WTC11 (cell line): ENCODE results near the gene SCPEP1. TPM values are rescaled to one million over a fixed set of nuclear protein-coding genes. Genes with fewer than 3 reads are reported as not detected.
"Not testable (repeated sequence)": the region's sequence is repeated elsewhere in the genome, so short reads cannot be mapped to it uniquely, and the experiment has no call there.

Experiments used
- ATAC-seq: fragments of 200-7000 bp; cut with Tn5 transposase; 2 replicates; pipeline ENCODE4 v1.10.0; 2021; ENCODE audit warnings: mild to moderate bottlenecking, moderate library complexity
- CTCF ChIA-PET: fragments of 300-600 bp; sonication (Branson Sonifier 250); formaldehyde crosslinking; loops from one replicate; lab custom pipeline; 2021; ENCODE audit warnings: antibody characterized with exemption; lab: Charles Lee
- POLR2A ChIA-PET: fragments of 350-600 bp; sonication (Branson Sonifier 250); formaldehyde crosslinking; loops from one replicate; lab custom pipeline; 2021; ENCODE audit warnings: antibody characterized with exemption; lab: Charles Lee
- DNase-seq: peaks from one replicate; pipeline ENCODE4 v3.0.0; 2021; ENCODE audit warnings: low spot score
- H3K27ac Mint-ChIP-seq: 2 replicates; pipeline ENCODE4 v1.8.0; 2021; ENCODE audit warnings: mixed read lengths
- H3K27me3 Mint-ChIP-seq: 2 replicates; pipeline ENCODE4 v1.8.0; 2021; ENCODE audit warnings: low read depth, mild to moderate bottlenecking, moderate library complexity, mixed read lengths
- H3K36me3 Mint-ChIP-seq: 2 replicates; pipeline ENCODE4 v1.8.0; 2021; ENCODE audit warnings: mixed read lengths
- H3K4me1 Mint-ChIP-seq: 2 replicates; pipeline ENCODE4 v1.8.0; 2022; ENCODE audit warnings: mixed read lengths
- H3K4me3 Mint-ChIP-seq: 2 replicates; pipeline ENCODE4 v1.8.0; 2021; ENCODE audit warnings: mild to moderate bottlenecking, moderate library complexity, mixed read lengths
- H3K9me3 Mint-ChIP-seq: 2 replicates; pipeline ENCODE4 v1.8.0; 2021; ENCODE audit warnings: mixed read lengths
- CREM ChIP-seq: sonication (generic); formaldehyde crosslinking; IDR thresholded peaks from 2 replicates; pipeline ENCODE4 v1.8.1; 2022; ENCODE audit warnings: mild to moderate bottlenecking, missing genetic modification reagents, moderate library complexity
- ETV6 ChIP-seq: sonication (generic); formaldehyde crosslinking; IDR thresholded peaks from 2 replicates; pipeline ENCODE4 v1.8.1; 2022; ENCODE audit warnings: mild to moderate bottlenecking, missing genetic modification reagents
- FOXP1 ChIP-seq: sonication (generic); formaldehyde crosslinking; IDR thresholded peaks from 2 replicates; pipeline ENCODE4 v1.8.0; 2022; ENCODE audit warnings: missing genetic modification reagents, mild to moderate bottlenecking, moderate library complexity, borderline replicate concordance
- GRHL2 ChIP-seq: fragments of 250-450 bp; sonication (Bioruptor Pico); IDR thresholded peaks from 2 replicates; pipeline ENCODE4 v1.8.0; 2022; ENCODE audit warnings: mild to moderate bottlenecking, moderate library complexity; ENCODE audit not compliant: insufficient replicate concordance, severe bottlenecking
- GTF2I ChIP-seq: fragments of 250-450 bp; sonication (Bioruptor Pico); conservative IDR thresholded peaks from 2 replicates; pipeline ENCODE4 v1.4.0; 2021; ENCODE audit warnings: mild to moderate bottlenecking
- KAT7 ChIP-seq: sonication (generic); formaldehyde crosslinking; IDR thresholded peaks from 2 replicates; pipeline ENCODE4 v1.8.1; 2023; ENCODE audit warnings: missing genetic modification reagents, mild to moderate bottlenecking, borderline replicate concordance
- MYBL2 ChIP-seq: sonication (generic); formaldehyde crosslinking; IDR thresholded peaks from 2 replicates; pipeline ENCODE4 v1.8.1; 2023; ENCODE audit warnings: mild to moderate bottlenecking, moderate library complexity, missing genetic modification reagents
- NFATC4 ChIP-seq: fragments of 250-450 bp; sonication (Bioruptor Pico); IDR thresholded peaks from 2 replicates; pipeline ENCODE4 v1.9.0; 2021; ENCODE audit warnings: mild to moderate bottlenecking
- NR1H2 ChIP-seq: sonication (generic); formaldehyde crosslinking; IDR thresholded peaks from 2 replicates; pipeline ENCODE4 v1.9.0; 2021; ENCODE audit warnings: mild to moderate bottlenecking, moderate library complexity, missing genetic modification reagents
- NR3C1 ChIP-seq: sonication (generic); formaldehyde crosslinking; conservative IDR thresholded peaks from 2 replicates; pipeline ENCODE4 v1.8.1; 2023; ENCODE audit warnings: low read depth, mild to moderate bottlenecking, missing genetic modification reagents
- OVOL2 ChIP-seq: fragments of 250-450 bp; sonication (Bioruptor Pico); IDR thresholded peaks from 2 replicates; pipeline ENCODE4 v1.9.0; 2021; ENCODE audit warnings: mild to moderate bottlenecking, borderline replicate concordance
- RELA ChIP-seq: sonication (generic); formaldehyde crosslinking; IDR thresholded peaks from 2 replicates; pipeline ENCODE4 v1.8.1; 2022; ENCODE audit warnings: missing genetic modification reagents, mild to moderate bottlenecking, borderline replicate concordance
- SMAD3 ChIP-seq: sonication (generic); formaldehyde crosslinking; IDR thresholded peaks from 2 replicates; pipeline ENCODE4 v1.8.0; 2022; ENCODE audit warnings: missing genetic modification reagents, mild to moderate bottlenecking, borderline replicate concordance
- SP1 ChIP-seq: sonication (generic); formaldehyde crosslinking; conservative IDR thresholded peaks from 2 replicates; pipeline ENCODE4 v1.8.1; 2022; ENCODE audit warnings: missing genetic modification reagents
- TP53 ChIP-seq: sonication (generic); formaldehyde crosslinking; IDR thresholded peaks from 2 replicates; pipeline ENCODE4 v1.8.1; 2023; ENCODE audit warnings: mild to moderate bottlenecking, missing genetic modification reagents
- USF1 ChIP-seq: sonication (generic); formaldehyde crosslinking; IDR thresholded peaks from 2 replicates; pipeline ENCODE4 v1.8.0; 2022; ENCODE audit warnings: mild to moderate bottlenecking, missing genetic modification reagents
- ZBTB21 ChIP-seq: sonication (generic); formaldehyde crosslinking; IDR thresholded peaks from 2 replicates; pipeline ENCODE4 v1.8.1; 2023; ENCODE audit warnings: mild to moderate bottlenecking, missing genetic modification reagents, borderline replicate concordance
- ZNF263 ChIP-seq: sonication (generic); formaldehyde crosslinking; IDR thresholded peaks from 2 replicates; pipeline ENCODE4 v1.8.1; 2022; ENCODE audit warnings: low read depth, mild to moderate bottlenecking, moderate library complexity, missing genetic modification reagents
- ZNF317 ChIP-seq: sonication (generic); formaldehyde crosslinking; IDR thresholded peaks from 2 replicates; pipeline ENCODE4 v1.8.1; 2023; ENCODE audit warnings: low read depth, mild to moderate bottlenecking, moderate library complexity, missing genetic modification reagents, borderline replicate concordance
- ZNF396 ChIP-seq: fragments of 250-450 bp; sonication (Bioruptor Pico); IDR thresholded peaks from 2 replicates; pipeline ENCODE4 v1.8.0; 2021; ENCODE audit warnings: mild to moderate bottlenecking, moderate library complexity, borderline replicate concordance
- ZNF532 ChIP-seq: fragments of 250-450 bp; sonication (Bioruptor Pico); IDR thresholded peaks from 2 replicates; pipeline ENCODE4 v1.9.0; 2021; ENCODE audit warnings: mild to moderate bottlenecking, borderline replicate concordance
- total RNA-seq: library from RNA; stranded (reverse); gene quantifications from 3 replicates; pipeline ENCODE4 v1.2.3, GENCODE V29; 2021
- TF ChIP-seq, protein P1 (sequence below): sonication (generic); formaldehyde crosslinking; IDR thresholded peaks from 2 replicates; pipeline ENCODE4 v1.8.1; 2022; ENCODE audit warnings: low read depth, missing genetic modification reagents, borderline replicate concordance
- TF ChIP-seq, protein P2 (sequence below): sonication (generic); formaldehyde crosslinking; IDR thresholded peaks from 2 replicates; pipeline ENCODE4 v1.8.0; 2022; ENCODE audit warnings: mild to moderate bottlenecking, missing genetic modification reagents
- TF ChIP-seq, protein P3 (sequence below): sonication (generic); formaldehyde crosslinking; conservative IDR thresholded peaks from 2 replicates; pipeline ENCODE4 v1.8.1; 2022; ENCODE audit warnings: mild to moderate bottlenecking, missing genetic modification reagents

Gene SCPEP1
- total RNA-seq, 1 experiment from 2014 or later, result 49.3 TPM

DNA sequence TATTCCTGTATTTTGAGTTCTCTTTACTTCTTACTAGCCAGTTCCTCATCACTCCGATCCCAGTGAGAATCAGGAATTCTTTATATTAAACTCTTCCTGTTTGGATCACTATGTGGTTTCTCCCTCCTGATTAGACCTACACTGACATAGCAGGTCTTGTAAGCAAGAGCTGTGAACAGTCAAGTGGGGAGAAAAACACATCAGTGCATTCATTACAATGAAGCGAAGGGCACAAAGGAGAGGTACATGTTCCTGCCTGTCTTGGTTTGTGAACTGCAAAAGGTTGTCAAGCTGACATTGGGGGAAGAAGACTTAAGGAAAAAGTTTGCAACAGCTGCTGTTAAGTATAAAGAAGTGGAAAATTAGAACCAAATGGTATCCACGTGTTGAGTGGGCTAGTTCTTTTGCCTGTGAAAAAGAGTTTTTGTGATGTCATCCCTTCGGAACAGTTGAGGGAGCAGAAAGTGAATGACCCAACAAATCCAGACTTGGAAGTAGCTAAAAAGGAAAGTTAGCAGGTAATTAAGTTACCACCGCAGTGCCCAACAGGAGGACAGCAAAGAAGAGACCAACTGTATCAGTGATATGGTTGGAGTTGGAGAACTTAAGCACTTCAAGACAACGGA, 41.1 kb upstream of the SCPEP1 start:
- Mint-ChIP-seq H3K9me3 (peaks cover 24% of the 10 kb centered on the region), H3K4me1 (no peaks in the 10 kb centered on the region; the same call in 1 of the 2 replicates), H3K27me3 (no peaks in the 10 kb centered on the region), H3K27ac (peak overlapping the region; percentile 51; the same call in 1 of the 2 replicates), H3K4me3 (no peak overlapping the region), H3K36me3 (peaks cover 78% of the 10 kb centered on the region)
- no peak for TF ChIP-seq ETV6 (CRISPR knock-in tag)
- no peak for TF ChIP-seq SP1 (CRISPR knock-in tag)
- TF ChIP-seq OVOL2 (CRISPR knock-in tag), result no peak
- TF ChIP-seq ZNF263 (CRISPR knock-in tag), result no peak
- TF ChIP-seq GRHL2 (CRISPR knock-in tag), result no peak
- no peak for TF ChIP-seq MYBL2
- no peak for TF ChIP-seq CREM (CRISPR knock-in tag)
- TF ChIP-seq FOXP1 (CRISPR knock-in tag), result no peak
- no peak for TF ChIP-seq NR3C1 (CRISPR knock-in tag)
- no peak for TF ChIP-seq RELA (CRISPR knock-in tag)
- TF ChIP-seq NR1H2, result no peak
- TF ChIP-seq, protein P1, sequence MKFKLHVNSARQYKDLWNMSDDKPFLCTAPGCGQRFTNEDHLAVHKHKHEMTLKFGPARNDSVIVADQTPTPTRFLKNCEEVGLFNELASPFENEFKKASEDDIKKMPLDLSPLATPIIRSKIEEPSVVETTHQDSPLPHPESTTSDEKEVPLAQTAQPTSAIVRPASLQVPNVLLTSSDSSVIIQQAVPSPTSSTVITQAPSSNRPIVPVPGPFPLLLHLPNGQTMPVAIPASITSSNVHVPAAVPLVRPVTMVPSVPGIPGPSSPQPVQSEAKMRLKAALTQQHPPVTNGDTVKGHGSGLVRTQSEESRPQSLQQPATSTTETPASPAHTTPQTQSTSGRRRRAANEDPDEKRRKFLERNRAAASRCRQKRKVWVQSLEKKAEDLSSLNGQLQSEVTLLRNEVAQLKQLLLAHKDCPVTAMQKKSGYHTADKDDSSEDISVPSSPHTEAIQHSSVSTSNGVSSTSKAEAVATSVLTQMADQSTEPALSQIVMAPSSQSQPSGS (CRISPR knock-in tag), result no peak
- no peak for TF ChIP-seq KAT7 (CRISPR knock-in tag)
- TF ChIP-seq NFATC4 (CRISPR knock-in tag), result no peak
- TF ChIP-seq, protein P2, sequence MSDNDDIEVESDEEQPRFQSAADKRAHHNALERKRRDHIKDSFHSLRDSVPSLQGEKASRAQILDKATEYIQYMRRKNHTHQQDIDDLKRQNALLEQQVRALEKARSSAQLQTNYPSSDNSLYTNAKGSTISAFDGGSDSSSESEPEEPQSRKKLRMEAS (CRISPR knock-in tag), result no peak
- no peak for TF ChIP-seq ZNF317 (CRISPR knock-in tag)
- TF ChIP-seq USF1 (CRISPR knock-in tag), result no peak
- ChIA-PET CTCF (no interaction called here), POLR2A (interaction anchor here (0.7 kb wide), 1 partner anchor 76 kb away, joined by 3 read pairs; no protein-coding TSS in a partner anchor)
- ATAC-seq, result no peak
- no peak for DNase-seq

- ATAC-seq, result no peak
- CTCF ChIA-PET, result interaction anchor here (0.6 kb wide), 1 partner anchor 87 kb away, joined by 4 read pairs; no protein-coding TSS in a partner anchor
- TF ChIP-seq ZNF317 (CRISPR knock-in tag) (no peak), ZBTB21 (CRISPR knock-in tag) (no peak), SMAD3 (CRISPR knock-in tag) (no peak), ZNF532 (CRISPR knock-in tag) (no peak), GTF2I (CRISPR knock-in tag) (no peak), TP53 (no peak), ZNF396 (no peak)
- TF ChIP-seq, protein P3, sequence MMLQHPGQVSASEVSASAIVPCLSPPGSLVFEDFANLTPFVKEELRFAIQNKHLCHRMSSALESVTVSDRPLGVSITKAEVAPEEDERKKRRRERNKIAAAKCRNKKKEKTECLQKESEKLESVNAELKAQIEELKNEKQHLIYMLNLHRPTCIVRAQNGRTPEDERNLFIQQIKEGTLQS (CRISPR knock-in tag), result no peak
- TF ChIP-seq, all 79 proteins: peak for 0
- Mint-ChIP-seq H3K27ac (no peak overlapping the region), H3K9me3 (peaks cover 19% of the 10 kb centered on the region), H3K27me3 (no peaks in the 10 kb centered on the region), H3K4me3 (no peak overlapping the region), H3K4me1 (no peaks in the 10 kb centered on the region; the same call in 1 of the 2 replicates), H3K36me3 (peaks cover 75% of the 10 kb centered on the region)
- POLR2A ChIA-PET, result no interaction called here
- no peak for DNase-seq
These were observed 40.2 kb upstream of the SCPEP1 start for GRCh38 chr17:56937687-56938086.

DNA sequence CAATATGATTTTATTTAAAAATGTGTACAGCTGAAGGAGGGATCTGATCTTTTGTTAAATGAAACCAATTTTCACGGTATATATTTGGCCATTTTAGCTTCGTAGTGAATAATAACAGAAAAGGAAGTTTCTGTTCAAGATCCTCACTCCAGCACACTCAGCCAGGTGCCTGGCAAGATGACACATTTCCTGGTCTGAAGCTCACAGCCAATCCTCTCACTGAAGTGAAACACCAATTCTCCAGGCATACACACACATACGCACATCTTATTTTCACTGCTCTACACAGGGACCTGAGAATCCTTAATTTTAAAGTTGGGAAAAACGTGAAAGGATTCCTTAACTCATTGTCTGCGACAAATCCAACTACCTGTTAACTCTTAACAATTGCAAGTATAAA, 39.7 kb upstream of the SCPEP1 start:
- Mint-ChIP-seq H3K36me3 (peaks cover 73% of the 10 kb centered on the region), H3K9me3 (peaks cover 15% of the 10 kb centered on the region)
- CTCF ChIA-PET, result interaction anchor here (0.6 kb wide), 1 partner anchor 88 kb away, joined by 4 read pairs; no protein-coding TSS in a partner anchor
- POLR2A ChIA-PET, DNase-seq, H3K4me3 Mint-ChIP-seq, H3K27ac Mint-ChIP-seq, H3K4me1 Mint-ChIP-seq, ATAC-seq, H3K27me3 Mint-ChIP-seq: not testable (repeated sequence)
